Left kidney (tissue), 8 donors: Measurements from ENCODE around the gene ZNF24. TPM values are rescaled to one million over a fixed set of nuclear protein-coding genes. Genes with fewer than 3 reads are reported as not detected.

Experiments used
- DNase-seq: peaks from one replicate; pipeline ENCODE4 v3.0.0-alpha.2; 2013
- long read RNA-seq, 8 donors: transcript quantifications; one replicate each; lab custom pipeline, GENCODE V29; 2026
- polyA plus RNA-seq: library from polyadenylated mRNA; unstranded; fragments of 120-200 nt; gene quantifications from one replicate; pipeline ENCODE4 v1.2.1, GENCODE V29; 2013; ENCODE audit not compliant: insufficient read length

The ZNF24 gene
- polyA plus RNA-seq, result 84.1 TPM
- long read RNA-seq, donor 1, full-length matches to known transcripts, result 27 of 36 reads
- long read RNA-seq, donor 1, partial matches to known transcripts, result 9 of 36 reads
- long read RNA-seq, donor 1, other reads (novel, unspliced or antisense), result 0 of 36 reads
- long read RNA-seq, donor 2, full-length matches to known transcripts, result 21 of 37 reads
- long read RNA-seq, donor 2, partial matches to known transcripts, result 16 of 37 reads
- long read RNA-seq, donor 2, other reads (novel, unspliced or antisense), result 0 of 37 reads
- long read RNA-seq, donor 3, full-length matches to known transcripts, result 29 of 36 reads
- long read RNA-seq, donor 3, partial matches to known transcripts, result 7 of 36 reads
- long read RNA-seq, donor 3, other reads (novel, unspliced or antisense), result 0 of 36 reads
- long read RNA-seq, donor 4, full-length matches to known transcripts, result 1 of 1 reads
- long read RNA-seq, donor 4, partial matches to known transcripts, result 0 of 1 reads
- long read RNA-seq, donor 4, other reads (novel, unspliced or antisense), result 0 of 1 reads
- long read RNA-seq, donor 5, full-length matches to known transcripts, result 30 of 42 reads
- long read RNA-seq, donor 5, partial matches to known transcripts, result 12 of 42 reads
- long read RNA-seq, donor 5, other reads (novel, unspliced or antisense), result 0 of 42 reads
- long read RNA-seq, donor 6, full-length matches to known transcripts, result 32 of 38 reads
- long read RNA-seq, donor 6, partial matches to known transcripts, result 6 of 38 reads
- long read RNA-seq, donor 6, other reads (novel, unspliced or antisense), result 0 of 38 reads
- long read RNA-seq, donor 7, full-length matches to known transcripts, result 40 of 63 reads
- long read RNA-seq, donor 7, partial matches to known transcripts, result 23 of 63 reads
- long read RNA-seq, donor 7, other reads (novel, unspliced or antisense), result 0 of 63 reads
- long read RNA-seq, donor 8, full-length matches to known transcripts, result 14 of 14 reads
- long read RNA-seq, donor 8, partial matches to known transcripts, result 0 of 14 reads
- long read RNA-seq, donor 8, other reads (novel, unspliced or antisense), result 0 of 14 reads

GRCh38 chr18:35343936-35344735, at the start of gene ZNF24:
Gene ZNF24 (minus strand): TSS chr18:35344420. CDS start chr18:35340650, 3,770 bp downstream.
- peak; percentile 97 for DNase-seq

- no peak for DNase-seq
These were observed 49.5 kb upstream of the ZNF24 start for GRCh38 chr18:35393716-35394115.

- DNase-seq, result no peak
These were observed 48.2 kb upstream of the ZNF24 start for GRCh38 chr18:35392375-35392774.

GRCh38 chr18:35390951-35391700, 46.9 kb upstream of the ZNF24 start:
- DNase-seq, result no peak

- DNase-seq, result no peak
These were observed 44.9 kb upstream of the ZNF24 start for GRCh38 chr18:35389095-35389618.

- DNase-seq, result no peak
These were observed 42.9 kb upstream of the ZNF24 start for GRCh38 chr18:35387152-35387571.

GRCh38 chr18:35386600-35387100, 42.4 kb upstream of the ZNF24 start:
- DNase-seq, result peak; percentile 82

- no peak for DNase-seq
These were observed 38.9 kb upstream of the ZNF24 start for GRCh38 chr18:35383136-35383535.

GRCh38 chr18:35379421-35379820, 35.2 kb upstream of the ZNF24 start:
- DNase-seq, result no peak

GRCh38 chr18:35378574-35378896, 34.3 kb upstream of the ZNF24 start:
- no peak for DNase-seq

GRCh38 chr18:35377875-35378573, 33.8 kb upstream of the ZNF24 start:
- no peak for DNase-seq

- DNase-seq, result peak; percentile 66
These were observed 32.8 kb upstream of the ZNF24 start, which contains the start of gene ZNF396 for GRCh38 chr18:35376742-35377695. Gene ZNF396 (minus strand): TSS chr18:35377337. CDS start chr18:35374292, 3,045 bp downstream.

- peak; percentile 8 for DNase-seq
These were observed 32.1 kb upstream of the ZNF24 start for GRCh38 chr18:35376393-35376741.

- DNase-seq, result no peak
These were observed 30.5 kb upstream of the ZNF24 start for GRCh38 chr18:35374708-35375107.

- DNase-seq, result no peak
These were observed 27.4 kb upstream of the ZNF24 start for GRCh38 chr18:35371412-35372195.

GRCh38 chr18:35369126-35369525, 24.9 kb upstream of the ZNF24 start:
- no peak for DNase-seq

- no peak for DNase-seq
These were observed 24.4 kb upstream of the ZNF24 start for GRCh38 chr18:35368595-35368994.

- no peak for DNase-seq
These were observed 18.3 kb upstream of the ZNF24 start for GRCh38 chr18:35362531-35362930.
